ENCODE measurements around the gene DEAF1. TPM values are rescaled to one million over a fixed set of nuclear protein-coding genes. Genes with fewer than 3 reads are reported as not detected.

DEAF1 gene
- total and polyA plus RNA-seq, 2 donors (not counting 1 experiment from before 2014, with no cell fraction given) = 9.7 to 38.3 TPM

DNA sequence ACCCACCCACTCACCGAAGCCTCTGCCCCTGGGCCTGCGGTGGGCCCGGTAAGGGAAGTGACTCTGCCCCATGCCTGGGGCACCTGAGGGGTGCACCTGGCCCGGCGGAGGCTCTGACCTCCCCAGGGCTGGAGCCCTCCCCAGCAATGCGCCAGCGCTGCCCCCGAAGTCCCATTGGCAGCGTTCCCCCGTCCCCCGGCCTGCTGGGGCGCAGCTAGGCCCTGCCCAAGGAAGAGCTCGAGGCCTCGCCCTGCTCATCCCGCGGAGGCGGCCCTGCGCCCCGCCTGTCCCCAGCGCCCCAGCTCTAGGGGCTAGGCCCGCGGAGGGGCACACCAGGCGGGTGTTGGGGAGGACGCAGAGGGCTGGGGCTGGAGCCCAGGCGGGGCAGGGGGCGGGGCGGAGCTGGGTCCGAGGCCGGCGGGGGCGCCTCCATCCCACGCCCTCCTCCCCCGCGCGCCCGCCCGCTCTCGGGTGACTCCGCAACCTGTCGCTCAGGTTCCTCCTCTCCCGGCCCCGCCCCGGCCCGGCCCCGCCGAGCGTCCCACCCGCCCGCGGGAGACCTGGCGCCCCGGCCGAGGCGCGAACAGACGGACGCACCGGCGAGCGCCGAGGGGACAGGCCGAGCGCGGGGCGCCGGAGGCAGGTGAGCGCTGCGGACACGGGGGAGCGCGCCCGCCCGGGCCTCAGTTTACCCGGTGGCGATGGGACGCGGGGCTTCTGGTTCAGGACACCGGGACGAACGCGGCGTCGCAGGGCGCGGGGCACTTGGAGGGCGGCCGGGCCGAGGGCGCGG, 10.8 kb upstream of the DEAF1 start, which contains the start of gene EPS8L2:
Gene EPS8L2, plus strand, starts transcription at position 586 of the 793 bp plus-strand sequence. CDS start 3,177 bp downstream, outside the sequence.
- no peak for DNase-seq (ENCODE audit: low read depth in 2 of 2)
- Histone ChIP-seq H3K4me3 (replicated peaks in 1 of 4; ENCODE audit: control extremely low read depth in 1 of 4, insufficient read depth in 1 of 4, low read depth in 3 of 4, low read length in 4 of 4) (peak within 1 kb of the TSS; percentile 60 to 79 (median 72)), H3K27ac (ENCODE audit: insufficient read depth, low read length) (peak within 1 kb of the TSS; percentile 47), H3K4me2 (ENCODE audit: extremely low read depth, insufficient read depth, low read length) (peak within 1 kb of the TSS; percentile 97), H3K79me2 (ENCODE audit: control insufficient read depth, insufficient read depth, low read length) (no peaks in the 10 kb centered on the region), H2AFZ (ENCODE audit: low read length) (peak within 1 kb of the TSS; percentile 60), H3K9ac (ENCODE audit: insufficient read depth, low read length) (peak within 1 kb of the TSS; percentile 58), H3K9me3 (ENCODE audit: control insufficient read depth, insufficient read depth, low read depth, low read length) (no peaks in the 10 kb centered on the region), H3K27me3 (ENCODE audit: control insufficient read depth, insufficient read depth, low read length) (no peaks in the 10 kb centered on the region), H3K36me3 (ENCODE audit: control insufficient read depth, insufficient read depth, low read length) (peaks cover 10% of the 10 kb centered on the region), H4K20me1 (ENCODE audit: control insufficient read depth, extremely low read depth, insufficient read depth, low read length) (no peaks in the 10 kb centered on the region), H3K4me1 (ENCODE audit: control insufficient read depth, extremely low read depth, insufficient read depth, low read length) (peaks cover 11% of the 10 kb centered on the region)
- no peak for TF ChIP-seq EZH2 (IDR thresholded peaks at IDR 0.05; ENCODE audit: low read length, missing control alignments)
- TF ChIP-seq, protein P1, sequence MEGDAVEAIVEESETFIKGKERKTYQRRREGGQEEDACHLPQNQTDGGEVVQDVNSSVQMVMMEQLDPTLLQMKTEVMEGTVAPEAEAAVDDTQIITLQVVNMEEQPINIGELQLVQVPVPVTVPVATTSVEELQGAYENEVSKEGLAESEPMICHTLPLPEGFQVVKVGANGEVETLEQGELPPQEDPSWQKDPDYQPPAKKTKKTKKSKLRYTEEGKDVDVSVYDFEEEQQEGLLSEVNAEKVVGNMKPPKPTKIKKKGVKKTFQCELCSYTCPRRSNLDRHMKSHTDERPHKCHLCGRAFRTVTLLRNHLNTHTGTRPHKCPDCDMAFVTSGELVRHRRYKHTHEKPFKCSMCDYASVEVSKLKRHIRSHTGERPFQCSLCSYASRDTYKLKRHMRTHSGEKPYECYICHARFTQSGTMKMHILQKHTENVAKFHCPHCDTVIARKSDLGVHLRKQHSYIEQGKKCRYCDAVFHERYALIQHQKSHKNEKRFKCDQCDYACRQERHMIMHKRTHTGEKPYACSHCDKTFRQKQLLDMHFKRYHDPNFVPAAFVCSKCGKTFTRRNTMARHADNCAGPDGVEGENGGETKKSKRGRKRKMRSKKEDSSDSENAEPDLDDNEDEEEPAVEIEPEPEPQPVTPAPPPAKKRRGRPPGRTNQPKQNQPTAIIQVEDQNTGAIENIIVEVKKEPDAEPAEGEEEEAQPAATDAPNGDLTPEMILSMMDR (conservative IDR thresholded peaks at IDR 0.05 in 1 of 2, IDR thresholded peaks at IDR 0.05 in 1 of 2; ENCODE audit: low read depth in 1 of 2, low read length in 2 of 2) = no peak

DNA sequence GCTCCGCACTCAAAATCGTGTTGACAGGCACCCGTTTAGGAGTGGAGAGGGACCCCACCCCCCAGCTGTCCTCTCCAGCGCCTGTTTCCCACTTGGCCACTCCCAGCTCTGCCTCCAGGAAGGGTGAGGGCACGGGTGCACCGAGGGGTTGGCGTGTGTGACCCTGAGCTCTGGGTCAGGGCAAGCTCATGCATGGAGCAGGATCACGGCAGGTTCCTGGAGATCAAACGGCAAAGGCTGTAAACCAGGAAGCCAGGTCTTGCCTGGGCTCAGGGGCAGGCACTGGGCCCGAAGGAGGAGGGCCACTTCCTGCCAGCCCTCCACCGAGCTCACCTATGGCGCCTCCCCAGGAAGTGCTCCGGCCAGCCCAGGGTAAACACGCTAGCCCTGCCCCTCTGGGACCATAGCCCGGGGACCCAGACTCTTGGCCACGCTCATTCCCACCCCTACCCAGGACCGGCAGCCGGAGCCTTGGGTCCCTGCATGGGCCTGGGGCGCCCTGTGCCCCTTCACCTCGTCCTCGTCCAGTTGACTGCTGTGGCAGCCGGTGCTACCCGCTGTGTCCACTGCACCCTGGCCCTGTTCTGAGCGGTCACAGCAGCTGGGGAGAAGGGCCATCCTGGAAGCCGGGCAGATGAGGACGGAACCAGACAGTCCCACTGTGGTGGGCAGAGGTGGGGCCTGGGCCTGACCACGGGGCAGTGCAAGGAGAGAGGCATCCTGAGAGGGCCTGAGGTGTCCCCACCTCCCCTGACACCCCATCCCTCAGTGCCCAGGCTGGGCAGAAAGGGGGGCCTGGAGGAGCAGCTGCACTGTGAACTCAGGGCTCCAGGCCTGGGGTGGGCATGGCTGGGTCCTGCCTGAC, 10.0 kb upstream of the DEAF1 start:
- TF ChIP-seq, protein P1 (conservative IDR thresholded peaks at IDR 0.05 in 1 of 2, IDR thresholded peaks at IDR 0.05 in 1 of 2; ENCODE audit: low read depth in 1 of 2, low read length in 2 of 2) = no peak
- TF ChIP-seq EZH2 (IDR thresholded peaks at IDR 0.05; ENCODE audit: low read length, missing control alignments) = no peak
- peak overlapping the region; percentile 71 for H3K4me2 ChIP-seq (ENCODE audit: extremely low read depth, insufficient read depth, low read length)
- peaks cover 12% of the 10 kb centered on the region for H3K36me3 ChIP-seq (ENCODE audit: control insufficient read depth, insufficient read depth, low read length)
- peaks cover 11% of the 10 kb centered on the region for H3K4me1 ChIP-seq (ENCODE audit: control insufficient read depth, extremely low read depth, insufficient read depth, low read length)
- H2AFZ ChIP-seq (ENCODE audit: low read length) = no peak overlapping the region
- no peaks in the 10 kb centered on the region for H3K27me3 ChIP-seq (ENCODE audit: control insufficient read depth, insufficient read depth, low read length)
- no peaks in the 10 kb centered on the region for H3K9me3 ChIP-seq (ENCODE audit: control insufficient read depth, insufficient read depth, low read depth, low read length)
- no peaks in the 10 kb centered on the region for H4K20me1 ChIP-seq (ENCODE audit: control insufficient read depth, extremely low read depth, insufficient read depth, low read length)
- DNase-seq (ENCODE audit: low read depth in 2 of 2) = no peak
- H3K79me2 ChIP-seq (ENCODE audit: control insufficient read depth, insufficient read depth, low read length) = no peaks in the 10 kb centered on the region
- H3K27ac ChIP-seq (ENCODE audit: insufficient read depth, low read length) = no peak overlapping the region
- peak overlapping the region; percentile 20 to 79 (median 24) for H3K4me3 ChIP-seq (replicated peaks in 1 of 4; ENCODE audit: control extremely low read depth in 1 of 4, insufficient read depth in 1 of 4, low read depth in 3 of 4, low read length in 4 of 4)
- peak overlapping the region; percentile 37 for H3K9ac ChIP-seq (ENCODE audit: insufficient read depth, low read length)

GRCh38 chr11:704228-704674, 9.2 kb upstream of the DEAF1 start:
- no peaks in the 10 kb centered on the region for H3K27me3 ChIP-seq (ENCODE audit: control insufficient read depth, insufficient read depth, low read length)
- peaks cover 11% of the 10 kb centered on the region for H3K4me1 ChIP-seq (ENCODE audit: control insufficient read depth, extremely low read depth, insufficient read depth, low read length)
- no peak overlapping the region for H3K4me2 ChIP-seq (ENCODE audit: extremely low read depth, insufficient read depth, low read length)
- H3K9me3 ChIP-seq (ENCODE audit: control insufficient read depth, insufficient read depth, low read depth, low read length) = no peaks in the 10 kb centered on the region
- no peak overlapping the region for H3K9ac ChIP-seq (ENCODE audit: insufficient read depth, low read length)
- H2AFZ ChIP-seq (ENCODE audit: low read length) = no peak overlapping the region
- H3K79me2 ChIP-seq (ENCODE audit: control insufficient read depth, insufficient read depth, low read length) = no peaks in the 10 kb centered on the region
- H3K27ac ChIP-seq (ENCODE audit: insufficient read depth, low read length) = no peak overlapping the region
- TF ChIP-seq, protein P1 (conservative IDR thresholded peaks at IDR 0.05 in 1 of 2, IDR thresholded peaks at IDR 0.05 in 1 of 2; ENCODE audit: low read depth in 1 of 2, low read length in 2 of 2) = no peak
- TF ChIP-seq EZH2 (IDR thresholded peaks at IDR 0.05; ENCODE audit: low read length, missing control alignments) = no peak
- DNase-seq (ENCODE audit: low read depth in 2 of 2) = no peak
- no peaks in the 10 kb centered on the region for H4K20me1 ChIP-seq (ENCODE audit: control insufficient read depth, extremely low read depth, insufficient read depth, low read length)
- no peak overlapping the region for H3K4me3 ChIP-seq (replicated peaks in 1 of 4; ENCODE audit: control extremely low read depth in 1 of 4, insufficient read depth in 1 of 4, low read depth in 3 of 4, low read length in 4 of 4)
- H3K36me3 ChIP-seq (ENCODE audit: control insufficient read depth, insufficient read depth, low read length) = peaks cover 12% of the 10 kb centered on the region

All from fibroblast of lung (primary cell).